ENCODE data around the gene SPOCK1. TPM values are rescaled to one million over a fixed set of nuclear protein-coding genes. Genes with fewer than 3 reads are reported as not detected.

Gene SPOCK1
- total and polyA plus RNA-seq, 7 donors, result 4.2 to 52.7 (median 16.0) TPM

GRCh38 chr5:137415231-137415681 lies 83.9 kb downstream of the SPOCK1 start:
- Histone ChIP-seq H3K4me3 (no peak overlapping the region), H3K27me3 (ENCODE audit: insufficient read depth in 3 of 3, low read length in 2 of 3) (no peaks in the 10 kb centered on the region), H3K9me3 (no peaks in the 10 kb centered on the region), H3K36me3 (ENCODE audit: insufficient read depth in 1 of 2, low read depth in 1 of 2) (no peaks in the 10 kb centered on the region), H3K4me1 (no peaks in the 10 kb centered on the region), H3K27ac (no peak overlapping the region)
- no peak for TF ChIP-seq CTCF (IDR thresholded peaks at IDR 0.05)
- ATAC-seq (no peak), DNase-seq (no peak)
- 67 to 73% (median 71%) methylated on average over 2 of the region's 2 CpGs for WGBS, 3 donors
- intact Hi-C loops (cut with DNase I), result no loop called here

GRCh38 chr5:137414112-137414755 lies 84.9 kb downstream of the SPOCK1 start:
- no peak overlapping the region for H3K27ac ChIP-seq
- no peaks in the 10 kb centered on the region for H3K4me1 ChIP-seq
- no peak for DNase-seq

GRCh38 chr5:137412136-137412535 lies 87.0 kb downstream of the SPOCK1 start:
- intact Hi-C loops (cut with DNase I), result no loop called here
- no peak for TF ChIP-seq CTCF (IDR thresholded peaks at IDR 0.05)
- no peak overlapping the region for H3K27ac ChIP-seq
- H3K4me1 ChIP-seq, result no peaks in the 10 kb centered on the region
- H3K27me3 ChIP-seq (ENCODE audit: insufficient read depth in 3 of 3, low read length in 2 of 3), result no peaks in the 10 kb centered on the region
- 86 to 100% (median 98%) methylated on average over 1 of the region's 1 CpG for WGBS, 3 donors
- no peak for DNase-seq
- H3K4me3 ChIP-seq, result no peak overlapping the region
- no peaks in the 10 kb centered on the region for H3K9me3 ChIP-seq
- H3K36me3 ChIP-seq (ENCODE audit: insufficient read depth in 1 of 2, low read depth in 1 of 2), result no peaks in the 10 kb centered on the region
- ATAC-seq, result no peak

More at GRCh38 chr5:137414112-137414755, 84.9 kb downstream of the SPOCK1 start:
- WGBS, 3 donors, result 74 to 83% (median 76%) methylated on average over 1 of the region's 1 CpG
- H3K4me3 ChIP-seq, result no peak overlapping the region
- no peaks in the 10 kb centered on the region for H3K36me3 ChIP-seq (ENCODE audit: insufficient read depth in 1 of 2, low read depth in 1 of 2)
- no peak for TF ChIP-seq CTCF (IDR thresholded peaks at IDR 0.05)
- intact Hi-C loops (cut with DNase I), result no loop called here
- no peaks in the 10 kb centered on the region for H3K9me3 ChIP-seq
- no peaks in the 10 kb centered on the region for H3K27me3 ChIP-seq (ENCODE audit: insufficient read depth in 3 of 3, low read length in 2 of 3)
- no peak for ATAC-seq

GRCh38 chr5:137410234-137411010 lies 88.7 kb downstream of the SPOCK1 start:
- Histone ChIP-seq H3K9me3 (no peaks in the 10 kb centered on the region), H3K27me3 (ENCODE audit: insufficient read depth in 3 of 3, low read length in 2 of 3) (no peaks in the 10 kb centered on the region), H3K27ac (no peak overlapping the region), H3K4me3 (no peak overlapping the region), H3K36me3 (ENCODE audit: insufficient read depth in 1 of 2, low read depth in 1 of 2) (no peaks in the 10 kb centered on the region), H3K4me1 (no peaks in the 10 kb centered on the region)
- intact Hi-C loops (cut with DNase I), result no loop called here
- ATAC-seq (no peak), DNase-seq (no peak)
- no peak for TF ChIP-seq CTCF (IDR thresholded peaks at IDR 0.05)
- 74 to 83% (median 79%) methylated on average over 4 of the region's 4 CpGs for WGBS, 3 donors
